Measurements from ENCODE around the gene TMUB2.
"Not testable (repeated sequence)": the region's sequence is repeated elsewhere in the genome, so short reads cannot be mapped to it uniquely, and the experiment has no call there.

Gene TMUB2

GRCh38 chr17:44186307-44187130 is at the start of gene TMUB2:
Gene TMUB2, plus strand, starts transcription at chr17:44186972. Its CDS starts 737 bp downstream, at chr17:44187709.
- DNase-seq, result peak; percentile 100

GRCh38 chr17:44137891-44138709 is 48.7 kb upstream of the TMUB2 start:
- no peak for DNase-seq

GRCh38 chr17:44143921-44144320 is 42.9 kb upstream of the TMUB2 start:
- DNase-seq, result not testable (repeated sequence)

DNA sequence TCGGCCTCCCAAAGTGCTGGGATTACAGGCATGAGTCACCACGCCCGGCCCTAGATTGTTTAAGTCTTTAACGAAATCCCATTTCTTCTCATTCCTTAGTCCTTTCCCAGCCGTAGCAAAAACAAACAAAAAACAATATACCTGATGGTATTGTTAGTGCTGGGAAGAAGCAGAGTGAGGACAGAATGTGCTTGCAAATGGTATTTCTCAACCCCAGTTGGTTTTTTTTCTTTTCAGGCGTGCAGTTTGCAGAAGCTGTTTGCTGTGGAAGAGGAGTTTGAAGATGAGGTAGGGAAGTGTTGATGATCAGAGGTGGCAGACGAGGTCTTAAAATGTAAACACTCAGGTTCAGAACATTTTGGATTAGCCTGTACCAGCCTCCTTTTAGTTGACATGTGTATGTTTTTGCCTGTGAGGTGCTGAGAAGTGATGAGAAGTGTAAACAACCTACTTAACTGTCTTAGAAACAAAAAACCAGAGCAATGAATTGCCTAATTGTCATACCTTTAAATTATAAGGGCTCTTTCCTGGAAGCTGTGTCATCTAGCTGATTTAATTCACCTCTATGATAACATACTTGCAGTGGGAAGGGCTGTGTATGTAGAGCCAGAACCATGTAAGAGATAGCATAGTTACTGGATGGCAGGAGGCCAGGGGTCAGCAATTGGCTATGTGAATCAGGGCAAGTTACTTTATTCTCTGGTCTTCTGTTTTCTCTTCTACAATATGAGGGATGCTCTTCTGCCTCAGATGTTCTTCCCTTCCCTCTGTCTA is 41.6 kb upstream of the TMUB2 start:
- DNase-seq, result no peak

- DNase-seq, result no peak
These were observed 40.1 kb upstream of the TMUB2 start for GRCh38 chr17:44146375-44147346.

- DNase-seq, result no peak
These were observed 39.0 kb upstream of the TMUB2 start for GRCh38 chr17:44147812-44148211.

- DNase-seq, result not testable (repeated sequence)
These were observed 37.7 kb upstream of the TMUB2 start for GRCh38 chr17:44149066-44149465.

DNA sequence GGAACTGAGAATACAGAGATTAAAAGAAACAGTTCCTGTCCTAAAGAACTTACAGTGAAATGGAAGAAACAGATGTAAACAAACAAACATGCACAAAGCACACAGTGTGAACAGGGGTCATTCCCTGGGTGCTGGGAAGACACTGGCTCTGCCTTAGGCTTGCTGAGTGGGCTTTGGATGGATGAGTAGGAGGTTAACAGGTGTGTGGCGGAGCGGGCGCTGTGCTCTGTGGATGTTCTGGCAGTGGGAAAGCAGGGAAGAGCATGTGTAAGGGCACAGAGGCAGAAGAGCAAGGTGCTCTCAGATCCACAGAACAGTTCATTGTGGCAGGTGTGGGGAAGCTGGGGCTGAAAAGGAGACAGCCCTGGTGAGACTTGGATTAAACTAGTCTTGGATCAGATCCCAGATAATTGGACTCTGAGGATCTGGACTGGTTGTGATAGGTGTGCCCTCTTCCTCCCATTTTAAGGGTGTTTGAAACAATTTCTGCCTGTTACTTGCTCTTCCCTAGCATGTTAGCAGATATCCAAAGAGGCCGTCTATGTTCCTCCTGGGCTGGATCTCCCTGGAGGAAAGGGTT is 36.9 kb upstream of the TMUB2 start:
- DNase-seq, result no peak

- no peak for DNase-seq
These were observed 33.9 kb upstream of the TMUB2 start for GRCh38 chr17:44152875-44153274.

- no peak for DNase-seq
These were observed 31.3 kb upstream of the TMUB2 start for GRCh38 chr17:44155488-44155887.

DNA sequence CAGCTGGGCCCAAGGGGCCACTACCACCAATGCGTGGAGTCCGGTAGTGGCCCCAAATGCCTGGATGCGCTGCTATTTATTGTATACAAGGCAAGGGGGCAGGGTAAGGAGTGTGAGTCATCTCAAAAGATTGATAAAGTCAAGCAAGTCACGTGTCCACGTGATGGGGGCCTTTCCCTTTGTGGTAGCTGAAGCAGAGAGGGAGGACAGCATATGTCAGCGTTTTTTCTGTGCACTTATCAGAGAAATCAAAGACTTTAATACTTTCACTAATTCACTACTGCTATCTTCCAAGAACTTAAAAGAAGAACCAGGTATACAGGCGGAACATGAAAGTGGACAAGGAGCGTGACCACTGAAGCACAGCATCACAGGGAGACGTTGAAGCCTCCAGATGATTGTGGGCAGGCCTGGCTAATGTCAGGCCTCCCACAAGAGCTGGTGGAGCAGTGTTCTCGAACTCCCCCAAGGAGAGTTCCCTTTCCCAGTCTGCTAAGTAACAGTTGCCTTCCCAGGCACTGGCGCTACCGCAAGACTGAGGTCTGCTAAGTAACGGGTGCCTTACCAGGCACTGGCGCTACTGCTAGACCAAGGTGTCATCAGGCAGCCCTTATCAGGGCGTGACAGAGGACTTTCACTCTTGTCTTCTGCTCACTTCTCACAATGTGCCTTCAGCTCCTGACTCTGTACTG is 27.1 kb upstream of the TMUB2 start:
- no peak for DNase-seq

GRCh38 chr17:44164476-44164875 is 22.3 kb upstream of the TMUB2 start:
- DNase-seq, result no peak

- DNase-seq, result no peak
These were observed 19.5 kb upstream of the TMUB2 start for GRCh38 chr17:44167181-44167861.

- DNase-seq, result no peak
These were observed 16.7 kb upstream of the TMUB2 start for GRCh38 chr17:44170135-44170498.

- no peak for DNase-seq
These were observed 16.1 kb upstream of the TMUB2 start, which contains the start of gene ASB16 for GRCh38 chr17:44170499-44171201. Gene ASB16, plus strand, starts transcription at chr17:44170704. Its CDS starts 86 bp downstream, at chr17:44170790.

DNA sequence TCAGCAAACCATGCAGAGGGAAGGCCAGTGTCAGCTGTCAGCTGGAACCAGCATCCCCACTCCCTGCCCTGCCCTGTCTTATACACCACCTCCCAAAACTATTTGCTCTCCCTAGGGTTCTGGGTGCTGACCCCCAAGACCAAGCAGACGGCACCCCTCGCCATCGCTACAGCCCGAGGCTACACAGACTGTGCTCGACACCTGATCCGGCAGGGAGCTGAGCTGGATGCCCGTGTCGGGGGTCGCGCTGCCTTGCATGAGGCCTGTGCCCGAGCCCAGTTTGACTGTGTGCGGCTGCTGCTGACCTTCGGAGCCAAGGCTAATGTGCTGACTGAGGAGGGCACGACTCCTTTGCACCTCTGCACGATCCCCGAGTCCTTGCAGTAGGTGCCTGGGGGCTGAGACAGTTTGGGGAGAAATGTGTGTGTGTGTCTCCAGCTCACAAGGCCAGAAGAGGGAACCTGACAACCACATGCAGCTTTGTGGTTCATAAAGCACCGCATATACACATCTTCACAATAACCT is 14.8 kb upstream of the TMUB2 start:
- no peak for DNase-seq

- DNase-seq, result no peak
These were observed 12.3 kb upstream of the TMUB2 start for GRCh38 chr17:44174427-44174826.

DNA sequence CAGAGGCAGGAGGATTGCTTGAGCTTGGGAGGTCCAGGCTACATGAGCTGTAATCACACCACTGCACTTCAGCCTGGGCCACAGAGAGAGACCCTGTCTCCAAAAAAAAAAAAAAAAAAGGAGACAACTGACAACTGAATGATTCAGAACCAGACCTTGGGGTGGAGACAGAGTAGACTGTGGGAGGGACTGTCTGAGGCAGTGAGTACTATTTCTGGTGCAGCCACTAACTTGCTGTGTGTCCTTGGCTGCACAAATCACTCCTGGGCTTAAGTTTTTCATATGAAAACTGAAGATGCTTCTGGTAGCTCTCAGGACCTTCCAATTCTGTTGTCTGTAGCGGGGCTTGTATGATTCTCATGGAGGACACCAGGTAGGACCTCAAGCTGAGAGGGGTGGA is 10.5 kb upstream of the TMUB2 start:
- DNase-seq, result no peak
